ENCODE measurements around the gene ADAMTSL5. TPM values are rescaled to one million over a fixed set of nuclear protein-coding genes. Genes with fewer than 3 reads are reported as not detected.

ADAMTSL5 gene
- total and polyA plus RNA-seq, 2 of the 13 experiments (the other 11 are each of a cell fraction or from before 2014, with no cell fraction given) = 0.60 to 2.7 TPM

DNA sequence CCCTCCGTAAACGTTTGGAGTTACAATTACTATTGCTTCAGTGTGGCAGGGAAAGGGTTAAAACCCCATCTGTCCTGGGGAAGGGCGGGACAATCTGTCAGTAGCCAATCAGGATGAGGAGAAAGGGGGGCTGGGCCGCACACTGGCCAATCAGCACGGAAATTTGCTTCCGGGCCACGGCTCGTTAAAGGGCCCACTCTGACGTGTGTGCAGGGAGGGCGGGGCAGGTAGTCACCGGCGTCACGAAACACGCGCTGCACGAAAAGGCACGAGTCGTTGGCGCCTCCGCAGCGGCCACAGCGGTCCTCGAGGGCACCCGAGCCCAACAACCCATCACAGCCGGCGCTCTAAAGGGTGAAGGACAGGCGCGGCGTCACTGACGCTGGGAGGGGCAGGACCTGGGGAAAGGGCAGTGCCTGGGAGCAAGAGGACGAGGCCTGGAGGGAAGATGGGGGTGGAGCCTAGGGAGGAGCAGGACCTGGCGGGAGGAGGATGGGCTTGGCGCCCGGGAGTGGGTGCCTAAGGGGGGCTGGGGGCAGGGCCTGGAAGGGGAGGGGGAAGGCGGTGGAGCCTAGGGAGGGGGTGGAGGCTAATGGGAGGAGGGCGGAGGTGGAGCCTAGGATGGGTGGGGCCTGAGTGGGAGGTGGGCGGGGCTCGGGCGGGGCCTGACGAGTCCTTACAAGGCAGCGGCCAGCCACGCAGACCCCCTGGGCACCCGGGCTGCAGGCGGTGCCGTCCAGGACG lies 4.9 kb downstream of the ADAMTSL5 start (continued):
- TF ChIP-seq, protein P1, sequence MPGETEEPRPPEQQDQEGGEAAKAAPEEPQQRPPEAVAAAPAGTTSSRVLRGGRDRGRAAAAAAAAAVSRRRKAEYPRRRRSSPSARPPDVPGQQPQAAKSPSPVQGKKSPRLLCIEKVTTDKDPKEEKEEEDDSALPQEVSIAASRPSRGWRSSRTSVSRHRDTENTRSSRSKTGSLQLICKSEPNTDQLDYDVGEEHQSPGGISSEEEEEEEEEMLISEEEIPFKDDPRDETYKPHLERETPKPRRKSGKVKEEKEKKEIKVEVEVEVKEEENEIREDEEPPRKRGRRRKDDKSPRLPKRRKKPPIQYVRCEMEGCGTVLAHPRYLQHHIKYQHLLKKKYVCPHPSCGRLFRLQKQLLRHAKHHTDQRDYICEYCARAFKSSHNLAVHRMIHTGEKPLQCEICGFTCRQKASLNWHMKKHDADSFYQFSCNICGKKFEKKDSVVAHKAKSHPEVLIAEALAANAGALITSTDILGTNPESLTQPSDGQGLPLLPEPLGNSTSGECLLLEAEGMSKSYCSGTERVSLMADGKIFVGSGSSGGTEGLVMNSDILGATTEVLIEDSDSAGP (CRISPR knock-in tag; IDR thresholded peaks at IDR 0.05; ENCODE audit: borderline replicate concordance) = peak; percentile 100
- TF ChIP-seq ELF1 (CRISPR knock-in tag; IDR thresholded peaks at IDR 0.05) (peak; percentile 57), SAP130 (CRISPR knock-in tag; IDR thresholded peaks at IDR 0.05; ENCODE audit: low read depth) (peak; percentile 36; the same call in 1 of the 2 replicates), KLF9 (CRISPR knock-in tag; IDR thresholded peaks at IDR 0.05; ENCODE audit: low read depth) (no peak), RBFOX2 (IDR thresholded peaks at IDR 0.05; ENCODE audit: low read depth, low read length) (peak; percentile 68), ZNF652 (CRISPR knock-in tag; IDR thresholded peaks at IDR 0.05; ENCODE audit: borderline replicate concordance, low read depth) (peak; percentile 98), AGO2 (optimal IDR thresholded peaks at IDR 0.05; ENCODE audit: low read depth, low read length) (peak; percentile 44), NFYB (CRISPR knock-in tag; IDR thresholded peaks at IDR 0.05) (peak; percentile 93), KDM1A (CRISPR knock-in tag; IDR thresholded peaks at IDR 0.05) (no peak), ZBTB1 (CRISPR knock-in tag; IDR thresholded peaks at IDR 0.05; ENCODE audit: borderline replicate concordance) (no peak), ZNF20 (CRISPR knock-in tag; IDR thresholded peaks at IDR 0.05) (no peak), HNRNPLL (IDR thresholded peaks at IDR 0.05; ENCODE audit: low read depth, low read length, poor library complexity, severe bottlenecking) (peak; percentile 31), SP2 (CRISPR knock-in tag; IDR thresholded peaks at IDR 0.05) (peak; percentile 88), FLYWCH1 (CRISPR knock-in tag; IDR thresholded peaks at IDR 0.05) (no peak)
- TF ChIP-seq, protein P2, sequence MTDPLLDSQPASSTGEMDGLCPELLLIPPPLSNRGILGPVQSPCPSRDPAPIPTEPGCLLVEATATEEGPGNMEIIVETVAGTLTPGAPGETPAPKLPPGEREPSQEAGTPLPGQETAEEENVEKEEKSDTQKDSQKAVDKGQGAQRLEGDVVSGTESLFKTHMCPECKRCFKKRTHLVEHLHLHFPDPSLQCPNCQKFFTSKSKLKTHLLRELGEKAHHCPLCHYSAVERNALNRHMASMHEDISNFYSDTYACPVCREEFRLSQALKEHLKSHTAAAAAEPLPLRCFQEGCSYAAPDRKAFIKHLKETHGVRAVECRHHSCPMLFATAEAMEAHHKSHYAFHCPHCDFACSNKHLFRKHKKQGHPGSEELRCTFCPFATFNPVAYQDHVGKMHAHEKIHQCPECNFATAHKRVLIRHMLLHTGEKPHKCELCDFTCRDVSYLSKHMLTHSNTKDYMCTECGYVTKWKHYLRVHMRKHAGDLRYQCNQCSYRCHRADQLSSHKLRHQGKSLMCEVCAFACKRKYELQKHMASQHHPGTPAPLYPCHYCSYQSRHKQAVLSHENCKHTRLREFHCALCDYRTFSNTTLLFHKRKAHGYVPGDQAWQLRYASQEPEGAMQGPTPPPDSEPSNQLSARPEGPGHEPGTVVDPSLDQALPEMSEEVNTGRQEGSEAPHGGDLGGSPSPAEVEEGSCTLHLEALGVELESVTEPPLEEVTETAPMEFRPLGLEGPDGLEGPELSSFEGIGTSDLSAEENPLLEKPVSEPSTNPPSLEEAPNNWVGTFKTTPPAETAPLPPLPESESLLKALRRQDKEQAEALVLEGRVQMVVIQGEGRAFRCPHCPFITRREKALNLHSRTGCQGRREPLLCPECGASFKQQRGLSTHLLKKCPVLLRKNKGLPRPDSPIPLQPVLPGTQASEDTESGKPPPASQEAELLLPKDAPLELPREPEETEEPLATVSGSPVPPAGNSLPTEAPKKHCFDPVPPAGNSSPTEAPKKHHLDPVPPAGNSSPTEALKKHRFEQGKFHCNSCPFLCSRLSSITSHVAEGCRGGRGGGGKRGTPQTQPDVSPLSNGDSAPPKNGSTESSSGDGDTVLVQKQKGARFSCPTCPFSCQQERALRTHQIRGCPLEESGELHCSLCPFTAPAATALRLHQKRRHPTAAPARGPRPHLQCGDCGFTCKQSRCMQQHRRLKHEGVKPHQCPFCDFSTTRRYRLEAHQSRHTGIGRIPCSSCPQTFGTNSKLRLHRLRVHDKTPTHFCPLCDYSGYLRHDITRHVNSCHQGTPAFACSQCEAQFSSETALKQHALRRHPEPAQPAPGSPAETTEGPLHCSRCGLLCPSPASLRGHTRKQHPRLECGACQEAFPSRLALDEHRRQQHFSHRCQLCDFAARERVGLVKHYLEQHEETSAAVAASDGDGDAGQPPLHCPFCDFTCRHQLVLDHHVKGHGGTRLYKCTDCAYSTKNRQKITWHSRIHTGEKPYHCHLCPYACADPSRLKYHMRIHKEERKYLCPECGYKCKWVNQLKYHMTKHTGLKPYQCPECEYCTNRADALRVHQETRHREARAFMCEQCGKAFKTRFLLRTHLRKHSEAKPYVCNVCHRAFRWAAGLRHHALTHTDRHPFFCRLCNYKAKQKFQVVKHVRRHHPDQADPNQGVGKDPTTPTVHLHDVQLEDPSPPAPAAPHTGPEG (CRISPR knock-in tag; IDR thresholded peaks at IDR 0.05) = no peak

Measured in HepG2 (cell line).